ENCODE data around the gene SOX1. TPM values are rescaled to one million over a fixed set of nuclear protein-coding genes. Genes with fewer than 3 reads are reported as not detected.

The SOX1 gene
- total RNA-seq, 2 experiments from 2014 or later, result not detected

DNA sequence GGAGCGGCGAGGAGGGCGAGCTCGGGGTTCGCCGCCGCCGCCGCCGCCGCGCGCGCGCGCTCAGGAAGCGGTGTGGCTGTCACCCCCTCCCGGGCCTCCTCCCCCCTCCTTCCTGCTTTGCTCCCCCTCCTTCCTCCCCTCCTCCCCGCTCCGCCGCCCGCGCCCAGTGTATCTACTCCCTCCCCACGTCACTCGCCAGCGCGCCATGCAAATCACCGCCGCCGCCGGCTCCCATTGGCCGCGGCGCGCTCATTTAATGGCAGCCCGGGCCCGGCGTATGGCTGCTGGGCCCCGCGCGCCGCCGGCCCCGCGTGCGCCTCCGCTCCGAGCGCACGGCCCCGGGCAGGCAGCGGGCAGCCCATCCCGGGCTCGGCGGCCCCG is 335 bp upstream of the SOX1 start:
- intact Hi-C loops (cut with DNase I, micrococcal nuclease), result loop anchor here in 1 of 2 experiments (2.0 kb wide), 1 partner anchor 520 kb away; no protein-coding TSS in a partner anchor
- DNase-seq (peak; percentile 87), ATAC-seq (peak; percentile 85)
- ChIA-PET POLR2A (no interaction called here), CTCF (no interaction called here)
- no peak overlapping the region for H3K4me3 Mint-ChIP-seq
- H3K27me3 Mint-ChIP-seq, result peaks cover 63% of the 10 kb centered on the region
- no peak overlapping the region for H3K27ac Mint-ChIP-seq
- H3K9me3 Mint-ChIP-seq (ENCODE audit: low read depth), result peaks cover 3% of the 10 kb centered on the region
- peaks cover 11% of the 10 kb centered on the region for H3K4me1 Mint-ChIP-seq
- H3K36me3 Mint-ChIP-seq (ENCODE audit: low read depth), result peaks cover 14% of the 10 kb centered on the region

DNA sequence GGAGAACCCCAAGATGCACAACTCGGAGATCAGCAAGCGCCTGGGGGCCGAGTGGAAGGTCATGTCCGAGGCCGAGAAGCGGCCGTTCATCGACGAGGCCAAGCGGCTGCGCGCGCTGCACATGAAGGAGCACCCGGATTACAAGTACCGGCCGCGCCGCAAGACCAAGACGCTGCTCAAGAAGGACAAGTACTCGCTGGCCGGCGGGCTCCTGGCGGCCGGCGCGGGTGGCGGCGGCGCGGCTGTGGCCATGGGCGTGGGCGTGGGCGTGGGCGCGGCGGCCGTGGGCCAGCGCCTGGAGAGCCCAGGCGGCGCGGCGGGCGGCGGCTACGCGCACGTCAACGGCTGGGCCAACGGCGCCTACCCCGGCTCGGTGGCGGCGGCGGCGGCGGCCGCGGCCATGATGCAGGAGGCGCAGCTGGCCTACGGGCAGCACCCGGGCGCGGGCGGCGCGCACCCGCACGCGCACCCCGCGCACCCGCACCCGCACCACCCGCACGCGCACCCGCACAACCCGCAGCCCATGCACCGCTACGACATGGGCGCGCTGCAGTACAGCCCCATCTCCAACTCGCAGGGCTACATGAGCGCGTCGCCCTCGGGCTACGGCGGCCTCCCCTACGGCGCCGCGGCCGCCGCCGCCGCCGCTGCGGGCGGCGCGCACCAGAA is 1.1 kb downstream of the SOX1 start:
- no peak for ATAC-seq
- Mint-ChIP-seq H3K36me3 (ENCODE audit: low read depth) (peaks cover 18% of the 10 kb centered on the region), H3K27me3 (peaks cover 56% of the 10 kb centered on the region), H3K4me1 (peaks cover 14% of the 10 kb centered on the region), H3K27ac (no peak overlapping the region), H3K4me3 (no peak overlapping the region), H3K9me3 (ENCODE audit: low read depth) (peaks cover 6% of the 10 kb centered on the region)
- CTCF ChIA-PET, result interaction anchor here (0.6 kb wide), 1 partner anchor 36 kb away, joined by 3 read pairs; no protein-coding TSS in a partner anchor
- intact Hi-C loops (cut with DNase I, micrococcal nuclease), result loop anchor here in 1 of 2 experiments (2.0 kb wide), 1 partner anchor 519 kb away; no protein-coding TSS in a partner anchor
- POLR2A ChIA-PET, result no interaction called here
- DNase-seq, result no peak

DNA sequence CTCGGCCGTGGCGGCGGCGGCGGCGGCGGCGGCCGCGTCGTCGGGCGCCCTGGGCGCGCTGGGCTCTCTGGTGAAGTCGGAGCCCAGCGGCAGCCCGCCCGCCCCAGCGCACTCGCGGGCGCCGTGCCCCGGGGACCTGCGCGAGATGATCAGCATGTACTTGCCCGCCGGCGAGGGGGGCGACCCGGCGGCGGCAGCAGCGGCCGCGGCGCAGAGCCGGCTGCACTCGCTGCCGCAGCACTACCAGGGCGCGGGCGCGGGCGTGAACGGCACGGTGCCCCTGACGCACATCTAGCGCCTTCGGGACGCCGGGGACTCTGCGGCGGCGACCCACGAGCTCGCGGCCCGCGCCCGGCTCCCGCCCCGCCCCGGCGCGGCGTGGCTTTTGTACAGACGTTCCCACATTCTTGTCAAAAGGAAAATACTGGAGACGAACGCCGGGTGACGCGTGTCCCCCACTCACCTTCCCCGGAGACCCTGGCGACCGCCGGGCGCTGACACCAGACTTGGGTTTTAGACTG is 1.7 kb downstream of the SOX1 start:
- intact Hi-C loops (cut with DNase I, micrococcal nuclease), result no loop called here
- H3K27ac Mint-ChIP-seq, result no peak overlapping the region
- peaks cover 11% of the 10 kb centered on the region for H3K4me1 Mint-ChIP-seq
- POLR2A ChIA-PET, result no interaction called here
- no peak for ATAC-seq
- H3K9me3 Mint-ChIP-seq (ENCODE audit: low read depth), result peaks cover 6% of the 10 kb centered on the region
- CTCF ChIA-PET, result no interaction called here
- peak overlapping the region; percentile 4 for H3K4me3 Mint-ChIP-seq
- peaks cover 51% of the 10 kb centered on the region for H3K27me3 Mint-ChIP-seq
- peaks cover 18% of the 10 kb centered on the region for H3K36me3 Mint-ChIP-seq (ENCODE audit: low read depth)
- DNase-seq, result no peak

DNA sequence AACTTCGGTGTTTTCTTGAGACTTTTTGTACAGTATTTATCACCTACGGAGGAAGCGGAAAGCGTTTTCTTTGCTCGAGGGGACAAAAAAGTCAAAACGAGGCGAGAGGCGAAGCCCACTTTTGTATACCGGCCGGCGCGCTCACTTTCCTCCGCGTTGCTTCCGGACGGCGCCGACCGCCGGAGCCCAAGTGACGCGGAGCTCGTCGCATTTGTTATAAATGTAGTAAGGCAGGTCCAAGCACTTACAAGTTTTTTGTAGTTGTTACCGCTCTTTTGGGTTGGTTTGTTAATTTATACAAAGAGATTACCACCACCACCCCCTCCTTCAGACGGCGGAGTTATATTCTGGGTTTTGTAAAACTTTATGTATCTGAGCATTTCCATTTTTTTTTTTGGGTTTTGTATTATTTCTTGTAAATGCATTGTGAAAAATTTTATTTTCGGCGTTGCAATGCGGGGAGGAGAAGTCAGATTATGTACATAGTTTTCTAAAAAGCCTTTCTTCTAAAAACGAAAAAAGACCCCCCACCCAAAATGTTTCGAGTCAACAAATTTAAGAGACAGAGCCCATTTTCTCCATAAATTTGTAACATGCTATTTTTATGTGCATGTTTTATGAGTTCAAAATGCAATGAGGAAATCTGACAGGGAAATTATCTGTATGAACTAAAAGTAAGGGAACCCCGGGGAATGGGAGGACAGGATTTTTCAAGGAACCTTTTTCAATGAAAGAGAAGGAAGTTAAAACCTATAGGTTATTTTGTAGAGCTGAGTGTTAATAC is 2.3 kb downstream of the SOX1 start:
- intact Hi-C loops (cut with DNase I, micrococcal nuclease), result no loop called here
- peaks cover 18% of the 10 kb centered on the region for H3K36me3 Mint-ChIP-seq (ENCODE audit: low read depth)
- H3K4me1 Mint-ChIP-seq, result peaks cover 15% of the 10 kb centered on the region
- ATAC-seq (no peak), DNase-seq (no peak)
- H3K27me3 Mint-ChIP-seq, result peaks cover 53% of the 10 kb centered on the region
- H3K9me3 Mint-ChIP-seq (ENCODE audit: low read depth), result peaks cover 6% of the 10 kb centered on the region
- ChIA-PET CTCF (no interaction called here), POLR2A (no interaction called here)
- peak overlapping the region; percentile 4 for H3K4me3 Mint-ChIP-seq
- H3K27ac Mint-ChIP-seq, result no peak overlapping the region

DNA sequence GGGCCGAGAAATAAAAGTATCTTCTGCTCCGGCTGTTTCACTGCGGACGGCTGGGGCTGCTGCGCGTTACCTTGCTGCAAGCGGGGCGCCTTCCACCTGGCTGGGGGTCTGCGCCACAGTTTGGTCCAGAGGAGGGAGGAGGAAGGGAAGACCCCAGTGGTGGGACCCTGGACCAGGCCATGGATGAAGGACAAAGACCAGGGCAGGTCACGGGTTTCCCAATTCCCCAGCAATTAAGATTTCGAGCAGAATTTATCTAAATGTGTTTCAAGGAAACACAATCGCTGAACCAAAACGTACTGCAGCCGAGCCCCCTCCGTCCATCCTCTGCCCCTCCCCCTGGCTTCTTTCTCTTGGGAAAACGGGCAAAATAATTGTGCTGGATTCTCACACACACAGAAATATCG is 2.9 kb downstream of the SOX1 start:
- Mint-ChIP-seq H3K9me3 (ENCODE audit: low read depth) (peaks cover 6% of the 10 kb centered on the region), H3K27me3 (peaks cover 55% of the 10 kb centered on the region), H3K27ac (no peak overlapping the region), H3K4me1 (peaks cover 16% of the 10 kb centered on the region), H3K4me3 (no peak overlapping the region), H3K36me3 (ENCODE audit: low read depth) (peaks cover 18% of the 10 kb centered on the region)
- POLR2A ChIA-PET, result no interaction called here
- CTCF ChIA-PET, result no interaction called here
- no peak for ATAC-seq
- no peak for DNase-seq
- intact Hi-C loops (cut with DNase I, micrococcal nuclease), result loop anchor here (1.0 to 2.0 kb wide), 2 partner anchors 12 to 15 kb away; no protein-coding TSS in a partner anchor

- intact Hi-C loops (cut with DNase I, micrococcal nuclease), result loop anchor here in 1 of 2 experiments (2.0 kb wide), 1 partner anchor 16 kb away; no protein-coding TSS in a partner anchor
- no peak overlapping the region for H3K4me3 Mint-ChIP-seq
- peaks cover 6% of the 10 kb centered on the region for H3K9me3 Mint-ChIP-seq (ENCODE audit: low read depth)
- H3K27me3 Mint-ChIP-seq, result peaks cover 56% of the 10 kb centered on the region
- H3K36me3 Mint-ChIP-seq (ENCODE audit: low read depth), result peaks cover 18% of the 10 kb centered on the region
- DNase-seq, result no peak
- H3K27ac Mint-ChIP-seq, result no peak overlapping the region
- ATAC-seq, result no peak
- peaks cover 9% of the 10 kb centered on the region for H3K4me1 Mint-ChIP-seq
- CTCF ChIA-PET, result interaction anchor here (0.7 kb wide), 1 partner anchor 19 kb away, joined by 3 read pairs; no protein-coding TSS in a partner anchor
- POLR2A ChIA-PET, result no interaction called here
Measured at GRCh38 chr13:112071102-112071722, 4.3 kb downstream of the SOX1 start.

DNA sequence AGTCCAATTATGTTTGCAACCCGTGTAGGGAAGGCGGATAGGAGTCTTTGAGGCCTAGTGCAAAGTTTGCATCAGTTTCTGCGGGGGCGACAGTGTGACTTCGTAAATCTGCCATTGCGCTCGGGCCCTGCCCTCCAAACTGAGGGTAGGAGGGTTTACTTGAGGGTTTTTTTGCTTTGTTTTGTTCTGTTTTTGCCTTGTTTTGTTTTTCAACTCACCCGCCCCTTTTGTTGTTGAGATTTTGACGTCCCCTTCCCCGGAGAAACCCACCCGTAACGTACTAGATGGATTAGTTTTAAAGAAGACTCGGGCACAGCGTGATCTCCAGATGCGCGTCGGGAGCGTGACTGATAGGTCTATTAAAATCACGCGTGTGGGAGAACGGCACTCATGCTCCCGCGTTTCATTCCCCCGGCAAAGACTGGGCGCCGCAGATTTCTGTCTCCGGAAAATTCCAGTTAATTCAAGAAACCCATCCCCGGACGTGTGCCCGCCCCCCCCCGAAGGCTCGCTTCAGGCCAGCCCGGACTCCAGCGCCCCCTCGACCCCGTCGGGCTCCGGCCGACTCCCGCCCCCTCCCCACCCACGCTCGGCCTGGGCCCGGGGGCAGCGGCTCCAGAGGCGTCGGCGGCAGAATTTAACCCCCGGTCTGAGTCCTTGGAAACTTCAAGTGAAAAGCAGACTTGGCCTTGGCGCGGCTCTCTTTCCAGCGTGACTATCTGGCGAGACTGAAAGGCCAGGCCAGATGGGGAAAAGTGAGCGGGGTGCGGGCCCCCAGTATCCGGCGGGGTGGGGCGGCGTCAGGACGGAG is 5.0 kb downstream of the SOX1 start:
- Mint-ChIP-seq H3K4me3 (no peak overlapping the region), H3K27me3 (peaks cover 60% of the 10 kb centered on the region), H3K36me3 (ENCODE audit: low read depth) (peaks cover 18% of the 10 kb centered on the region), H3K27ac (no peak overlapping the region), H3K4me1 (peaks cover 8% of the 10 kb centered on the region), H3K9me3 (ENCODE audit: low read depth) (peaks cover 6% of the 10 kb centered on the region)
- ATAC-seq (no peak), DNase-seq (no peak)
- intact Hi-C loops (cut with DNase I, micrococcal nuclease), result loop anchor here in 1 of 2 experiments (2.0 kb wide), 2 partner anchors 17 to 35 kb away; no protein-coding TSS in a partner anchor
- POLR2A ChIA-PET, result no interaction called here
- CTCF ChIA-PET, result no interaction called here

- Mint-ChIP-seq H3K36me3 (ENCODE audit: low read depth) (peaks cover 18% of the 10 kb centered on the region), H3K27ac (no peak overlapping the region), H3K4me3 (no peak overlapping the region), H3K9me3 (ENCODE audit: low read depth) (peaks cover 6% of the 10 kb centered on the region), H3K4me1 (peaks cover 8% of the 10 kb centered on the region), H3K27me3 (peaks cover 61% of the 10 kb centered on the region)
- CTCF ChIA-PET, result no interaction called here
- intact Hi-C loops (cut with DNase I, micrococcal nuclease), result loop anchor here in 1 of 2 experiments (2.0 kb wide), 1 partner anchor 34 kb away; no protein-coding TSS in a partner anchor
- DNase-seq (no peak), ATAC-seq (no peak)
- POLR2A ChIA-PET, result no interaction called here
Measured at GRCh38 chr13:112072534-112073244, 5.7 kb downstream of the SOX1 start.

- Mint-ChIP-seq H3K9me3 (ENCODE audit: low read depth) (peaks cover 6% of the 10 kb centered on the region), H3K4me1 (peaks cover 8% of the 10 kb centered on the region), H3K4me3 (no peak overlapping the region), H3K27ac (no peak overlapping the region), H3K27me3 (peaks cover 61% of the 10 kb centered on the region), H3K36me3 (ENCODE audit: low read depth) (peaks cover 18% of the 10 kb centered on the region)
- no peak for ATAC-seq
- ChIA-PET CTCF (interaction anchor here (0.6 kb wide), 1 partner anchor 30 kb away, joined by 3 read pairs; no protein-coding TSS in a partner anchor), POLR2A (no interaction called here)
- intact Hi-C loops (cut with DNase I, micrococcal nuclease), result loop anchor here in 1 of 2 experiments (2.0 kb wide), 1 partner anchor 33 kb away; no protein-coding TSS in a partner anchor
- DNase-seq, result no peak
Measured at GRCh38 chr13:112073245-112074138, 6.5 kb downstream of the SOX1 start.
